ENCODE measurements around the gene PRKCA. TPM values are rescaled to one million over a fixed set of nuclear protein-coding genes. Genes with fewer than 3 reads are reported as not detected.

PRKCA gene
- total RNA-seq, 4 donors from 2014 or later: 3.9 to 12.1 (median 7.0) TPM

- TF ChIP-seq, protein P1, sequence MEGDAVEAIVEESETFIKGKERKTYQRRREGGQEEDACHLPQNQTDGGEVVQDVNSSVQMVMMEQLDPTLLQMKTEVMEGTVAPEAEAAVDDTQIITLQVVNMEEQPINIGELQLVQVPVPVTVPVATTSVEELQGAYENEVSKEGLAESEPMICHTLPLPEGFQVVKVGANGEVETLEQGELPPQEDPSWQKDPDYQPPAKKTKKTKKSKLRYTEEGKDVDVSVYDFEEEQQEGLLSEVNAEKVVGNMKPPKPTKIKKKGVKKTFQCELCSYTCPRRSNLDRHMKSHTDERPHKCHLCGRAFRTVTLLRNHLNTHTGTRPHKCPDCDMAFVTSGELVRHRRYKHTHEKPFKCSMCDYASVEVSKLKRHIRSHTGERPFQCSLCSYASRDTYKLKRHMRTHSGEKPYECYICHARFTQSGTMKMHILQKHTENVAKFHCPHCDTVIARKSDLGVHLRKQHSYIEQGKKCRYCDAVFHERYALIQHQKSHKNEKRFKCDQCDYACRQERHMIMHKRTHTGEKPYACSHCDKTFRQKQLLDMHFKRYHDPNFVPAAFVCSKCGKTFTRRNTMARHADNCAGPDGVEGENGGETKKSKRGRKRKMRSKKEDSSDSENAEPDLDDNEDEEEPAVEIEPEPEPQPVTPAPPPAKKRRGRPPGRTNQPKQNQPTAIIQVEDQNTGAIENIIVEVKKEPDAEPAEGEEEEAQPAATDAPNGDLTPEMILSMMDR (IDR thresholded peaks at IDR 0.05; ENCODE audit: low read depth): no peak
Measured at GRCh38 chr17:66720567-66720966, 418.2 kb downstream of the PRKCA start.

GRCh38 chr17:66722341-66722740, 419.9 kb downstream of the PRKCA start:
- TF ChIP-seq, protein P1 (IDR thresholded peaks at IDR 0.05; ENCODE audit: low read depth): no peak

GRCh38 chr17:66724581-66725341, 422.3 kb downstream of the PRKCA start:
- TF ChIP-seq, protein P1 (IDR thresholded peaks at IDR 0.05; ENCODE audit: low read depth): no peak

GRCh38 chr17:66725956-66726355, 423.5 kb downstream of the PRKCA start:
- TF ChIP-seq, protein P1 (IDR thresholded peaks at IDR 0.05; ENCODE audit: low read depth): no peak

DNA sequence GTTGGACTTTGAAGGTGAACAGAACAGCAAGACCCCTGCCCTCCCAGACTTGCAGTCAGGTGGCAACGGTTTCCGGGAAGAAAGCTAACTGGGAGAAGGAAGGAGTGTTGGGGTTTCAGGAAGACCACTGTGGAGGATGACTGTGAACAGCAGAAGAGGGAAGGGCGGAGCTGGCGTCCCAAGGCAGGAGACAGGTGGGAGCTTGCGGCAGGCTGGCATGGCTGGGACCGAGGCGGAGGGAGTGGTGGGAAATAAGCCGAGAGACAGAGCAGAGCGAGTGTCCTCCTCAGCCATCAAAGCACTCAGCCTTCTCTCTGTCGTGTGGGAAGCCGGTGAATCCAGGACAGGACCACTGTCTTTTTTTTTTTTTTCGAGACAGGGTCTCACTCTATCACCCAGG, 424.0 kb downstream of the PRKCA start:
- TF ChIP-seq, protein P1 (IDR thresholded peaks at IDR 0.05; ENCODE audit: low read depth): no peak

DNA sequence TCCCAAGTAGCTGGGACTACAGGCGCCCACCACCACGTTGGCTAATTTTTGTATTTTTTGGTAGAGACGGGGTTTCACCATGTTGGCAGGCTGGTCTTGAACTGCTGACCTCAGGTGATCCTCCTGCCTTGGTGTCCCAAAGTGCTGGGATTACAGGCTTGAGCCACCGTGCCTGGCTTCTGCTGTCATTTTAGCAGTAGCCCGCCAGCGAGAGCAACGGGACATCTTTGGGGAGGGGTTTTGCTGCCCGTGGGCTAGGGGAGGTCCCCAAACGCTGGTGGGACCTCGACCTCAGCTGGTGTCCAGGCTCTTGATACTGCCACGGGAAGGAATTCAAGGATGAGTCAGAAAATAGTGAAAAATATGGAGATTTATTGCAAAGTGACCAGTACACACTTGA, 424.4 kb downstream of the PRKCA start:
- TF ChIP-seq, protein P1 (IDR thresholded peaks at IDR 0.05; ENCODE audit: low read depth): no peak

DNA sequence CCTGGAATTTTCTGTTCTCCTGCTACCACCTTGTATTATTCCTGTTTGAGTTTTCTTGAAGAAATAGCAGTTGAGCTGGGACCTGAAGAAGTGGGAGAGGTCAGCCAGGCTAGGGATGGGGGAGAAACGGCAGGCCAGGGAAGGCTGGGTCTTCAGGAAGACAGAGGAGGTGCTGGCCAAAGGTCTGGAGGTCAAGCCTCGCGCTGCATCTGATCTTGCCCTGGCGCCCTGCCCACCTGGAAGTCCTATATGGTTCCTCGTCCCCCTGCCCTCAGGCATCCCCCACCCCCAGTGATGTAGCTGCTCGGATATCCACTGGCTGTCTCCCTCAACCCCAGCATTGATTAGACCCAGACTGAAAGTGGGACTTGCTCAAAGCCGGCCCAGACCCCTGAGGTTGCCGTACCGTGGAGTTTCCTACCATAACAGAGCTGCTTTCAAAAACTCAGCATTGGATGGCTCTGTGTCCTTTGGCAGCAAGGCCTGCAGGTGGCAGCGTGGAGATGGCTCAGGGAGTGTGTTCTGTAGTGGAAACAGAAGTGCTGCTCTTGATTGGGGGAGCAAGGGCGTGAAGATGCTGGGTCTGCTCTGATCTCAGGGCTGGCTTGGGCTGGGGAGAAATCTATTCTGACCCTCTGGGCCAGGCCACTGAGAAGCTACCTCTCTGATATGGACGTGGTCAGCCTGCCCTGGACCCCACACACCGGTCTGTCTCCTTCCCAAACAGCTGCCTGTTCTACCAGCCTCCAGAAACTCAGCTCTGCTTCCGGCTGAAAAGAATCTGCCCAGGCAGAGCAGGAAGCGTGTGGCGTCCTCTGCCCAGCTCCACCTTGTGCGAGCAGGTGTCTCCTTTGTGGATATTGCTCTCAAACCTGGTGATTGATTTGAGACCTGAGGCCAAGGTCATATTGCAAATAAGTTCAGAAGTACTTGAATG, 425.5 kb downstream of the PRKCA start:
- TF ChIP-seq, protein P1 (IDR thresholded peaks at IDR 0.05; ENCODE audit: low read depth): no peak
